HCT116 (cell line): ENCODE results near the gene ACSL5. TPM values are rescaled to one million over a fixed set of nuclear protein-coding genes. Genes with fewer than 3 reads are reported as not detected.

ENCODE experiments used
- ATAC-seq: fragments of 200-7000 bp; cut with Tn5 transposase; 2 replicates; pipeline ENCODE4 v1.9.1; 2020; ENCODE audit warnings: mild to moderate bottlenecking, moderate library complexity
- BruUV-seq: library from RNA; stranded (reverse); fragments of 400-500 nt; replicated peaks from 2 replicates; lab custom pipeline; 2021; lab: Mats Ljungman, UMichigan
- CTCF ChIA-PET: fragments of 300-600 bp; sonication (Branson Sonifier 250); formaldehyde crosslinking; loops from one replicate; lab custom pipeline; 2021; ENCODE audit warnings: antibody characterized with exemption; lab: Charles Lee
- POLR2A ChIA-PET: fragments of 300-600, 350-600 bp; sonication (Branson Sonifier 250); formaldehyde crosslinking; loops from one replicate; lab custom pipeline; 2021; ENCODE audit warnings: antibody characterized with exemption; lab: Charles Lee
- RAD21 ChIA-PET, 2 experiments: fragments of 300-600 bp; sonication (Branson Sonifier 250); formaldehyde crosslinking; loops; one replicate each; lab custom pipeline; 2023; ENCODE audit warnings: low total read pairs in 2 of 2; ENCODE audit not compliant: uncharacterized antibody in 2 of 2, unreplicated experiment in 2 of 2, low non-redundant PET in 1 of 2; lab: Charles Lee
- DNase-seq: peaks from one replicate; pipeline ENCODE4 v3.0.0-alpha.2; 2010; ENCODE audit warnings: low read depth, low spot score
- H2AFZ ChIP-seq: fragments of 200-600 bp; shearing (Covaris generic), sonication (generic); 2 replicates; pipeline ENCODE4 v1.6.1; 2017; ENCODE audit warnings: low read depth, mixed run types, mixed read lengths, antibody characterized with exemption, low read length; ENCODE audit not compliant: poor library complexity, severe bottlenecking
- H3K27ac ChIP-seq: 2 replicates; pipeline ENCODE4 v1.5.1; 2012; ENCODE audit warnings: low read depth, low read length
- H3K27me3 ChIP-seq: fragments of 200-600 bp; sonication (generic); 2 replicates; pipeline ENCODE4 v1.6.1; 2016; ENCODE audit warnings: mixed run types, low read length, mixed read lengths; ENCODE audit not compliant: insufficient read depth
- H3K36me3 ChIP-seq, 2 experiments: fragments of 200-500 bp in 1 of 2; fragments of 200-600 bp in 1 of 2; sonication (Bioruptor generic) in 1 of 2; sonication (generic) in 1 of 2; 2 replicates each; pipeline versions ENCODE4 v1.5.1 to v1.6.1; 2014 to 2016; ENCODE audit warnings: low read length in 2 of 2, inconsistent platforms in 1 of 2, mixed read lengths in 1 of 2, mixed run types in 1 of 2; ENCODE audit not compliant: insufficient read depth in 2 of 2, control insufficient read depth in 1 of 2
- H3K4me1 ChIP-seq, 2 experiments: fragments of 200-600 bp in 1 of 2; sonication (generic) in 1 of 2; 2 replicates each; pipeline versions ENCODE4 v1.5.1 to v1.6.1; 2012 to 2017; ENCODE audit warnings: low read length in 2 of 2, inconsistent platforms in 1 of 2, mild to moderate bottlenecking in 1 of 2, mixed read lengths in 1 of 2, mixed run types in 1 of 2, moderate library complexity in 1 of 2; ENCODE audit not compliant: insufficient read depth in 2 of 2, control insufficient read depth in 1 of 2
- H3K4me2 ChIP-seq: fragments of 200-600 bp; sonication (generic); 2 replicates; pipeline ENCODE4 v1.6.1; 2017; ENCODE audit warnings: mixed run types, low read length, mixed read lengths
- H3K4me3 ChIP-seq, 2 experiments: fragments of 200-600 bp in 1 of 2; sonication (generic) in 1 of 2; replicated peaks in 1 of 2; 2 replicates each; pipeline ENCODE4 v1.5.1; 2011 to 2016; ENCODE audit warnings: low read length in 2 of 2, control low read depth in 1 of 2, low read depth in 1 of 2, mild to moderate bottlenecking in 1 of 2, mixed read lengths in 1 of 2, mixed run types in 1 of 2
- H3K79me2 ChIP-seq: fragments of 200-600 bp; sonication (generic); 2 replicates; pipeline ENCODE4 v1.6.1; 2017; ENCODE audit warnings: mild to moderate bottlenecking, mixed run types, low read length, moderate library complexity, mixed read lengths; ENCODE audit not compliant: insufficient read depth
- H3K9ac ChIP-seq: fragments of 200-600 bp; sonication (generic); 2 replicates; pipeline ENCODE4 v1.6.1; 2016; ENCODE audit warnings: low read length, mixed read lengths
- H3K9me2 ChIP-seq: fragments of 200-600 bp; sonication (generic), shearing (Covaris generic); 2 replicates; pipeline ENCODE4 v1.6.1; 2017; ENCODE audit warnings: mixed run types, mild to moderate bottlenecking, moderate library complexity; ENCODE audit not compliant: insufficient read depth
- H3K9me3 ChIP-seq, 2 experiments: fragments of 200-500 bp in 1 of 2; fragments of 200-600 bp in 1 of 2; sonication (Bioruptor generic) in 1 of 2; sonication (generic) in 1 of 2; 2 replicates each; pipeline ENCODE4 v1.6.1; 2014 to 2017; ENCODE audit warnings: low read length in 2 of 2, mixed read lengths in 2 of 2, inconsistent platforms in 1 of 2, low read depth in 1 of 2, mild to moderate bottlenecking in 1 of 2, mixed run types in 1 of 2, moderate library complexity in 1 of 2; ENCODE audit not compliant: control insufficient read depth in 1 of 2, insufficient read depth in 1 of 2
- H4K20me1 ChIP-seq: fragments of 200-600 bp; sonication (generic), shearing (Covaris generic); 2 replicates; pipeline ENCODE4 v1.6.1; 2017; ENCODE audit warnings: mixed run types, mild to moderate bottlenecking, moderate library complexity; ENCODE audit not compliant: insufficient read depth
- CBX3 ChIP-seq: IDR thresholded peaks from 2 replicates; pipeline ENCODE4 v1.6.1; 2012; ENCODE audit warnings: low read depth
- CEBPB ChIP-seq: IDR thresholded peaks from 2 replicates; pipeline ENCODE4 v1.6.1; 2012; ENCODE audit warnings: low read depth
- CTCF ChIP-seq, 3 experiments: fragments of 200-600 bp in 1 of 3; sonication (generic) in 1 of 3; IDR thresholded peaks in 2 of 3; conservative IDR thresholded peaks in 1 of 3; 2 replicates each; pipeline ENCODE4 v1.5.1; 2012 to 2017; ENCODE audit warnings: low read depth in 2 of 3, low read length in 2 of 3, antibody characterized with exemption in 1 of 3, borderline replicate concordance in 1 of 3, control low read depth in 1 of 3, mild to moderate bottlenecking in 1 of 3, mixed read lengths in 1 of 3, mixed run types in 1 of 3, moderate library complexity in 1 of 3; ENCODE audit not compliant: insufficient read depth in 1 of 3
- EZH2 ChIP-seq: fragments of 200-600 bp; sonication (generic); IDR thresholded peaks from 2 replicates; pipeline ENCODE4 v1.6.1; 2017; ENCODE audit warnings: antibody characterized with exemption, mixed run types
- FOSL1 ChIP-seq: IDR thresholded peaks from 2 replicates; pipeline ENCODE4 v1.6.1; 2012; ENCODE audit warnings: low read depth
- JUND ChIP-seq: IDR thresholded peaks from 2 replicates; pipeline ENCODE4 v1.6.1; 2012
- POLR2A ChIP-seq: IDR thresholded peaks from 2 replicates; pipeline ENCODE4 v1.7.0; 2011; ENCODE audit warnings: borderline replicate concordance; ENCODE audit not compliant: insufficient read depth, insufficient read length; ENCODE audit errors: extremely low read depth
- POLR2AphosphoS5 ChIP-seq: IDR thresholded peaks from 2 replicates; pipeline ENCODE4 v1.6.1; 2011; ENCODE audit warnings: mild to moderate bottlenecking, low read depth, low read length, moderate library complexity
- REST ChIP-seq: IDR thresholded peaks from 2 replicates; pipeline ENCODE4 v1.6.1; 2012; ENCODE audit warnings: low read depth
- SP1 ChIP-seq: IDR thresholded peaks from 2 replicates; pipeline ENCODE4 v1.6.1; 2012; ENCODE audit warnings: low read depth
- SRF ChIP-seq: IDR thresholded peaks from 2 replicates; pipeline ENCODE4 v1.6.1; 2012; ENCODE audit warnings: low read depth
- TCF7L2 ChIP-seq: IDR thresholded peaks from 2 replicates; pipeline ENCODE4 v1.7.0; 2011; ENCODE audit warnings: borderline replicate concordance, inconsistent platforms; ENCODE audit not compliant: insufficient read depth, insufficient read length; ENCODE audit errors: extremely low read depth
- ZBTB33 ChIP-seq: IDR thresholded peaks from 2 replicates; pipeline ENCODE4 v1.6.1; 2011; ENCODE audit warnings: mild to moderate bottlenecking, low read length, moderate library complexity; ENCODE audit not compliant: insufficient replicate concordance; ENCODE audit errors: extremely low read depth
- ZFX ChIP-seq: fragments of 450-650 bp; IDR thresholded peaks from 2 replicates; pipeline ENCODE4 v1.6.1; 2017
- intact Hi-C: fragments of 100-400 bp; cut with micrococcal nuclease; formaldehyde crosslinking; loops from 2 replicates; pipeline ENCODE4 v1.10.0; 2022
- total RNA-seq: library from RNA; stranded (reverse); gene quantifications from one replicate; pipeline ENCODE4 v1.2.1, GENCODE V29; 2021; ENCODE audit not compliant: unreplicated experiment
- TF ChIP-seq, protein P1 (sequence below): IDR thresholded peaks from 2 replicates; pipeline ENCODE4 v1.6.1; 2012

The ACSL5 gene
- total RNA-seq, 1 experiment from 2014 or later: 195 TPM

DNA sequence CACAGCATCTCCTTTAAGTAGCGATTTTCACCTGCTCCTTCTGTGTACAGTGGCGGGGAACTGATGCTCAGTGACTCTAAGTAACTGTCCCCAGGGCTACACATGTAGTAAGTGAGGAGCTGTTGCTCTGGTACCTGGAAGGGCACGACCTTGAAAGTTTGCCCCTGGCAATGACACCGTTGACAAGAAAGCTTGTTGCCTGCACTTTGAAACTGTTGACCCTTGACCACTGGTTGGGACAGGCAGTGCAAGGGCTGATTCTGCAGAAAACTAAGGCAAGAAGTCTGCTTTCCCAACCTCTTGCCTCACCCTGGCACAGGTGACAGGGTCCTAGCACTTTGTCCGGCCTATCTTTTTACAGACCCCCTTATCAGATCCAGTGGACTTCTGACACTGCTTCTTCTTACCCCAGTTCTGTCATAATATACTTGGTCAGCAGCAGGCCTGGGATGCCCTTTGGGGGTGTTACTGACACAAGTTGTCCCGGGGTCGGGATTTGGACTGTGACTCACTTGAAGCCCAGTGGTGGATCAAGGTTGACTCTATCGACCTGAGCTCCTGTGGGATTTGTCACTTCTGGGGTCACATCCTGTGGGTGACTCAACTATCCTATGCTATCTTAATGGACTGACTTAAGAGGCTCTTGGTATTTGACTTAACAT, 5.8 kb downstream of the ACSL5 start:
- H3K9me3 ChIP-seq: no peaks in the 10 kb centered on the region
- H3K4me3 ChIP-seq: no peak overlapping the region
- no peaks in the 10 kb centered on the region for H3K27me3 ChIP-seq
- peaks cover 0 to 10% of the 10 kb centered on the region in 2 experiments; a peak in 1 of 4 replicates for H3K36me3 ChIP-seq
- H3K4me1 ChIP-seq: peaks cover 88 to 98% of the 10 kb centered on the region in 2 experiments
- ChIA-PET CTCF (interaction anchor here (1.0 to 2.3 kb wide), 2 partner anchors 41 to 55 kb away, joined by 3 to 7 read pairs; no protein-coding TSS in a partner anchor), RAD21 (interaction anchor here (0.6 to 1.6 kb wide), 4 partner anchors 9 to 55 kb away, joined by 3 to 6 read pairs (median 4); no protein-coding TSS in a partner anchor), POLR2A (interaction anchor here (0.9 to 3.4 kb wide), 12 partner anchors 9 to 145 kb away, joined by 3 to 38 read pairs (median 6); no protein-coding TSS in a partner anchor)
- intact Hi-C loops: loop anchor here (5.0 to 10.0 kb wide), 2 partner anchors 575 to 1982 kb away; partner anchors contain the start of gene TCF7L2
- TSS peak; percentile 75 for BruUV-seq
- peak overlapping the region; percentile 57 for H3K4me2 ChIP-seq
- no peaks in the 10 kb centered on the region for H4K20me1 ChIP-seq
- peak overlapping the region; percentile 77 for H3K27ac ChIP-seq
- peak; percentile 99 for DNase-seq
- no peaks in the 10 kb centered on the region for H3K9me2 ChIP-seq
- peaks cover 74% of the 10 kb centered on the region for H3K79me2 ChIP-seq
- ATAC-seq: peak; percentile 71
- H2AFZ ChIP-seq: no peak overlapping the region
- TF ChIP-seq EZH2: no peak
- TF ChIP-seq CTCF (IDR thresholded peaks at IDR 0.05 in 2 of 3, conservative IDR thresholded peaks at IDR 0.05 in 1 of 3; ENCODE audit: borderline replicate concordance in 1 of 3, insufficient read depth in 1 of 3, low read depth in 2 of 3, low read length in 2 of 3): no peak
- TF ChIP-seq SP1: no peak
- peak; percentile 91 for TF ChIP-seq POLR2AphosphoS5
- peak; percentile 28 for TF ChIP-seq TCF7L2
- no peak for TF ChIP-seq SRF
- TF ChIP-seq, protein P1, sequence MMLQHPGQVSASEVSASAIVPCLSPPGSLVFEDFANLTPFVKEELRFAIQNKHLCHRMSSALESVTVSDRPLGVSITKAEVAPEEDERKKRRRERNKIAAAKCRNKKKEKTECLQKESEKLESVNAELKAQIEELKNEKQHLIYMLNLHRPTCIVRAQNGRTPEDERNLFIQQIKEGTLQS: no peak
- TF ChIP-seq CBX3: no peak
- TF ChIP-seq POLR2A: no peak
- TF ChIP-seq JUND: no peak
- no peak for TF ChIP-seq REST
- TF ChIP-seq ZBTB33: peak; percentile 80
- TF ChIP-seq CEBPB: no peak
- peak; percentile 11; the same call in 1 of the 2 replicates for TF ChIP-seq ZFX
- no peak for TF ChIP-seq FOSL1
- peak overlapping the region; percentile 45 for H3K9ac ChIP-seq
